Tibial nerve (tissue), 4 donors: ENCODE measurements around the gene HIP1. TPM values are rescaled to one million over a fixed set of nuclear protein-coding genes. Genes with fewer than 3 reads are reported as not detected.

Experiments
- DNase-seq, 2 donors: peaks; one replicate each; pipeline ENCODE4 v3.0.0-alpha.2; 2019; ENCODE audit warnings: low spot score in 2 of 2
- H3K27ac ChIP-seq, 4 donors: fragments of 200-600 bp; sonication (generic) in 3 of 4; one replicate each; pipeline ENCODE4 v1.5.1; 2017 to 2019; ENCODE audit warnings: mild to moderate bottlenecking in 1 of 4
- H3K27me3 ChIP-seq, 2 donors: fragments of 200-600 bp; sonication (generic) in 1 of 2; one replicate each; pipeline versions ENCODE4 v1.5.1 to v1.6.0; 2017 to 2019
- H3K36me3 ChIP-seq, 3 donors: fragments of 200-600 bp; sonication (generic); one replicate each; pipeline ENCODE4 v1.5.1; 2018 to 2019
- H3K4me1 ChIP-seq, 4 donors: fragments of 200-600 bp; sonication (generic) in 3 of 4; one replicate each; pipeline ENCODE4 v1.5.1; 2017 to 2019
- H3K4me3 ChIP-seq, 4 donors: fragments of 200-600 bp; sonication (generic) in 3 of 4; one replicate each; pipeline ENCODE4 v1.5.1; 2017 to 2019; ENCODE audit warnings: mild to moderate bottlenecking in 1 of 4, moderate library complexity in 1 of 4
- H3K9me3 ChIP-seq, 4 donors: fragments of 200-600 bp; sonication (generic) in 3 of 4; one replicate each; pipeline ENCODE4 v1.5.1; 2017 to 2019
- EP300 ChIP-seq, 2 donors: sonication (generic); formaldehyde crosslinking; IDR thresholded peaks; one replicate each; pipeline ENCODE4 v1.6.1; 2017; ENCODE audit warnings: antibody characterized with exemption in 2 of 2, mild to moderate bottlenecking in 1 of 2
- POLR2A ChIP-seq, 2 donors: fragments of 450-650 bp; IDR thresholded peaks; one replicate each; pipeline ENCODE4 v1.6.1; 2017; ENCODE audit warnings: antibody characterized with exemption in 2 of 2, mild to moderate bottlenecking in 2 of 2, moderate library complexity in 2 of 2
- WGBS, 2 donors: methylation state at CpG; one replicate each; pipeline ENCODE4 v1.1.5; 2018; 5-methylcytosine and 5-hydroxymethylcytosine counted together
- total RNA-seq, 4 donors: library from RNA; depleted of rRNA; stranded (reverse); fragments of >200 nt; gene quantifications; one replicate each; pipeline ENCODE4 v1.1.0, GENCODE V29; 2016
- TF ChIP-seq, protein P1 (sequence below), 5 experiments: fragments of 200-600 bp in 3 of 5; fragments of 450-650 bp in 2 of 5; sonication (generic) in 3 of 5; IDR thresholded peaks; one replicate each; pipeline ENCODE4 v1.5.1; 2016 to 2019; ENCODE audit warnings: antibody characterized with exemption in 5 of 5, mild to moderate bottlenecking in 3 of 5, moderate library complexity in 2 of 5

HIP1 gene
- total RNA-seq, 4 donors from 2014 or later, result 43.2 to 59.7 (median 49.8) TPM

DNA sequence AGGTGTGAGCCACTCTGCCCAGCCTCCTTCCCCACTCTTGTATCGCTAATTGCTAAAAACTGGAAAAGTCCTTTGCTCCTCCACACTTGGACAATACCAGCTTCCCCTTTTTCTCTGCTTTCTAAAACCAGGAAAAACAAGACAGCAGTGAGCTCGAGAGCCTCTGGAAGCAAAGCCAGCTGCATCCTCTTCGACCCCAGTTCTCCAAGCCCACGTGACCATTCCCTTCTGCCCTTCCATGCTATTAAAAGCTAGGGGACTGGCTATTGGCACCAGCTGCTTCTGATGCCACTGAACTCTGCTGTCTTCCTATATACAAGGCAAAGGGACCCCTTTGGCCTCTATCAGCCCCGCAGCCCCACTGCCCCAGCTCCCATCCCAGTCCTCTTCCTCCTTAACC is 154.4 kb downstream of the HIP1 start:
- WGBS, 2 donors, result 85 to 89% methylated on average over 5 of the region's 5 CpGs
- Histone ChIP-seq H3K27ac (no peak overlapping the region), H3K4me3 (no peak overlapping the region), H3K27me3 (no peaks in the 10 kb centered on the region), H3K4me1 (no peaks in the 10 kb centered on the region), H3K9me3 (no peaks in the 10 kb centered on the region), H3K36me3 (peaks cover 0 to 94% (median 0%) of the 10 kb centered on the region in 3 donors)
- DNase-seq, result no peak
- TF ChIP-seq POLR2A (IDR thresholded peaks at IDR 0.05), result no peak
- TF ChIP-seq, protein P1, sequence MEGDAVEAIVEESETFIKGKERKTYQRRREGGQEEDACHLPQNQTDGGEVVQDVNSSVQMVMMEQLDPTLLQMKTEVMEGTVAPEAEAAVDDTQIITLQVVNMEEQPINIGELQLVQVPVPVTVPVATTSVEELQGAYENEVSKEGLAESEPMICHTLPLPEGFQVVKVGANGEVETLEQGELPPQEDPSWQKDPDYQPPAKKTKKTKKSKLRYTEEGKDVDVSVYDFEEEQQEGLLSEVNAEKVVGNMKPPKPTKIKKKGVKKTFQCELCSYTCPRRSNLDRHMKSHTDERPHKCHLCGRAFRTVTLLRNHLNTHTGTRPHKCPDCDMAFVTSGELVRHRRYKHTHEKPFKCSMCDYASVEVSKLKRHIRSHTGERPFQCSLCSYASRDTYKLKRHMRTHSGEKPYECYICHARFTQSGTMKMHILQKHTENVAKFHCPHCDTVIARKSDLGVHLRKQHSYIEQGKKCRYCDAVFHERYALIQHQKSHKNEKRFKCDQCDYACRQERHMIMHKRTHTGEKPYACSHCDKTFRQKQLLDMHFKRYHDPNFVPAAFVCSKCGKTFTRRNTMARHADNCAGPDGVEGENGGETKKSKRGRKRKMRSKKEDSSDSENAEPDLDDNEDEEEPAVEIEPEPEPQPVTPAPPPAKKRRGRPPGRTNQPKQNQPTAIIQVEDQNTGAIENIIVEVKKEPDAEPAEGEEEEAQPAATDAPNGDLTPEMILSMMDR (IDR thresholded peaks at IDR 0.05), result no peak
- TF ChIP-seq EP300 (IDR thresholded peaks at IDR 0.05), result no peak

DNA sequence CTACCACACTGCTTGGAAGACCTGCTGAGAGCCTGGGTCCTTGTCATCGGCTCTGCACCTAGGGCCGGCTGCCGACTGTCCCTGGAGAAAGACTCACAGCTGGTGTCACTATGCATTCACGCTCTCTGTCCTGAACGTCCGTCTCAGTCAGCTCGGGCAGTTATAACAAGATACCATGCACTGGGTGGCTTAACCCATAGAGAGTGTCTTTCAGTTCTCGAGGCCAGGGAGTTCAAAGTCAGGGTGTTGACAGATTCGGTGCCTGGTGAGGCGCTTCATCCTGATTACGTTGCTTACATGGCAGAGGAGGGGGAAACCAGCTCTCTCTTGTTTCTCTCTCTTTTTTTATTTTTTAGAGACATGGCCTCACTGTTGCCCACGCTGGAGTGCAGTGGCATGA is 155.5 kb downstream of the HIP1 start:
- Histone ChIP-seq H3K9me3 (no peaks in the 10 kb centered on the region), H3K4me3 (no peak overlapping the region), H3K4me1 (no peaks in the 10 kb centered on the region), H3K36me3 (peaks cover 0 to 98% (median 0%) of the 10 kb centered on the region in 3 donors), H3K27ac (no peak overlapping the region), H3K27me3 (no peaks in the 10 kb centered on the region)
- 92 to 93% methylated on average over 12 of the region's 12 CpGs for WGBS, 2 donors
- TF ChIP-seq, protein P1 (IDR thresholded peaks at IDR 0.05), result no peak
- TF ChIP-seq POLR2A (IDR thresholded peaks at IDR 0.05), result no peak
- TF ChIP-seq EP300 (IDR thresholded peaks at IDR 0.05), result no peak
- no peak for DNase-seq

- peaks cover 0 to 100% (median 0%) of the 10 kb centered on the region in 3 donors for H3K36me3 ChIP-seq
- DNase-seq, result no peak
- no peaks in the 10 kb centered on the region for H3K4me1 ChIP-seq
- TF ChIP-seq POLR2A (IDR thresholded peaks at IDR 0.05) (no peak), EP300 (IDR thresholded peaks at IDR 0.05) (no peak)
- TF ChIP-seq, protein P1 (IDR thresholded peaks at IDR 0.05), result no peak
- H3K4me3 ChIP-seq, result no peak overlapping the region
- no peak overlapping the region for H3K27ac ChIP-seq
- no peaks in the 10 kb centered on the region for H3K27me3 ChIP-seq
- no peaks in the 10 kb centered on the region for H3K9me3 ChIP-seq
- WGBS, 2 donors, result 85 to 92% methylated on average over 5 to 6 of the region's 6 CpGs
Observed at GRCh38 chr7:75579899-75580298, 158.8 kb downstream of the HIP1 start.

DNA sequence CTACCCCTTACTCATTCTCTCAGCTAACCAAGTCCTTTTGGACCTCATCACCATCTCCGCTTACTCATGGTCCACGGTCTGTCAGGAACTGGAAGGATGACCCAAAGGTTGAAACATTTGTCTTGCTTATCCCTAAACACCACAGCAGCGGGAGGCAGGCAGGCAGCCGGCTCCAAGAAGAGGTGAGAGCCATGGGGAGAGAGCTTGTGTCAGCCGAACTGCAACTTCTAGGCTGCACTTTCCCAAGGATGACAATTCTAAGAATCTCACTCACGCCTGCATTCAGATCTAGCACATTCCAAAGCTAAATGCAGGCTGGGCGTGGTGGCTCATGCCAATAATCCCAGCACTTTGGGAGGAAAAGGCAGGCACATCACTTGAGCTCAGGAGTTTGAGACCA is 160.7 kb downstream of the HIP1 start:
- no peak overlapping the region for H3K27ac ChIP-seq
- TF ChIP-seq EP300 (IDR thresholded peaks at IDR 0.05) (no peak), POLR2A (IDR thresholded peaks at IDR 0.05) (no peak)
- TF ChIP-seq, protein P1 (IDR thresholded peaks at IDR 0.05), result no peak
- whole genome bisulfite sequencing, 2 donors, result 89 to 95% methylated on average over 7 of the region's 7 CpGs
- H3K4me3 ChIP-seq, result no peak overlapping the region
- peaks cover 0 to 99% (median 7%) of the 10 kb centered on the region in 3 donors for H3K36me3 ChIP-seq
- H3K9me3 ChIP-seq, result no peaks in the 10 kb centered on the region
- no peaks in the 10 kb centered on the region for H3K27me3 ChIP-seq
- H3K4me1 ChIP-seq, result no peaks in the 10 kb centered on the region
- no peak for DNase-seq

- 76 to 85% methylated on average over 13 of the region's 13 CpGs for WGBS, 2 donors
- Histone ChIP-seq H3K9me3 (no peaks in the 10 kb centered on the region), H3K27me3 (no peaks in the 10 kb centered on the region), H3K36me3 (peaks cover 0 to 99% (median 7%) of the 10 kb centered on the region in 3 donors), H3K4me1 (no peaks in the 10 kb centered on the region), H3K4me3 (no peak overlapping the region), H3K27ac (no peak overlapping the region)
- DNase-seq, result no peak
- TF ChIP-seq, protein P1 (IDR thresholded peaks at IDR 0.05), result no peak
- no peak for TF ChIP-seq POLR2A (IDR thresholded peaks at IDR 0.05)
- no peak for TF ChIP-seq EP300 (IDR thresholded peaks at IDR 0.05)
Observed at GRCh38 chr7:75575488-75576121, 163.1 kb downstream of the HIP1 start.
